ENCODE data around the gene SYT6. TPM values are rescaled to one million over a fixed set of nuclear protein-coding genes. Genes with fewer than 3 reads are reported as not detected.

The SYT6 gene
- total and polyA plus RNA-seq, 10 of the 15 experiments (the other 5 are each of a cell fraction or from before 2014, with no cell fraction given), result 0.05 to 0.39 TPM; not detected in 8

GRCh38 chr1:114159941-114160340, 6.3 kb upstream of the SYT6 start (continued):
- TF ChIP-seq PRDM15 (CRISPR knock-in tag; IDR thresholded peaks at IDR 0.05) (no peak), ASH2L (IDR thresholded peaks at IDR 0.05; ENCODE audit: borderline replicate concordance, low read depth) (no peak), ZNF274 (IDR thresholded peaks at IDR 0.05; ENCODE audit: insufficient read depth, insufficient read length) (no peak), NFXL1 (IDR thresholded peaks at IDR 0.05; ENCODE audit: borderline replicate concordance) (no peak), ATF7 (IDR thresholded peaks at IDR 0.05; ENCODE audit: low read depth) (no peak), SP1 (IDR thresholded peaks at IDR 0.05; ENCODE audit: low read depth, low read length) (no peak)

GRCh38 chr1:114157275-114157660, 3.6 kb upstream of the SYT6 start:
- intact Hi-C loops (cut with micrococcal nuclease; ENCODE audit: unreplicated experiment), result no loop called here
- ChIA-PET SMC1A (ENCODE audit: uncharacterized antibody, unreplicated experiment) (interaction anchor here (1.1 kb wide), 2 partner anchors 8 to 10 kb away, joined by 3 read pairs; no protein-coding TSS in a partner anchor), POLR2A (no interaction called here), RAD21 (ENCODE audit: unreplicated experiment) (no interaction called here), CTCF (no interaction called here)
- H3K9ac ChIP-seq (ENCODE audit: control insufficient read depth, insufficient read depth, low read length), result no peak overlapping the region
- H3K79me2 ChIP-seq (ENCODE audit: control insufficient read depth, insufficient read depth, low read length), result no peaks in the 10 kb centered on the region
- H3K27me3 ChIP-seq (replicated peaks in 1 of 2; ENCODE audit: control insufficient read depth in 2 of 2, insufficient read depth in 2 of 2, low read length in 1 of 2), result peaks cover 11 to 21% of the 10 kb centered on the region in 2 experiments
- H3K27ac ChIP-seq (ENCODE audit: control insufficient read depth, insufficient read depth), result no peak overlapping the region
- no peak overlapping the region for H3K4me2 ChIP-seq (ENCODE audit: control insufficient read depth, insufficient read depth)
- 21% methylated on average over 6 of the region's 6 CpGs for WGBS (ENCODE audit: insufficient coverage, insufficient replicate concordance, low lambda C conversion rate, missing lambda C conversion rate)
- no TSS peak for BruUV-seq (replicated peaks)
- H2AFZ ChIP-seq (ENCODE audit: control insufficient read depth, low read depth, low read length), result no peak overlapping the region
- no peaks in the 10 kb centered on the region for H3K36me3 ChIP-seq (ENCODE audit: control insufficient read depth in 2 of 2, insufficient read depth in 2 of 2, low read length in 1 of 2)
- DNase-seq (ENCODE audit: low read depth, low spot score) (no peak), FAIRE-seq (no peak), ATAC-seq (no peak)
- in situ Hi-C loops (cut with MboI), result no loop called here
- no peak for TF ChIP-seq JUNB (IDR thresholded peaks at IDR 0.05)
- no peak for TF ChIP-seq KAT2A (conservative IDR thresholded peaks at IDR 0.05; ENCODE audit: control insufficient read depth, low read depth, low read length)
- TF ChIP-seq CBX5 (IDR thresholded peaks at IDR 0.05; ENCODE audit: low read depth), result no peak
- TF ChIP-seq BACH1 (IDR thresholded peaks at IDR 0.05; ENCODE audit: borderline replicate concordance), result no peak
- TF ChIP-seq NFIC (IDR thresholded peaks at IDR 0.05; ENCODE audit: low read depth, low read length), result no peak
- TF ChIP-seq E2F8 (IDR thresholded peaks at IDR 0.05; ENCODE audit: low read depth, partially characterized antibody), result no peak
- no peak for TF ChIP-seq ATF7 (IDR thresholded peaks at IDR 0.05; ENCODE audit: low read depth)
- no peak for TF ChIP-seq ASH2L (IDR thresholded peaks at IDR 0.05; ENCODE audit: borderline replicate concordance, low read depth)
- TF ChIP-seq BCL11A (IDR thresholded peaks at IDR 0.05; ENCODE audit: low read depth, low read length), result no peak
- no peak for TF ChIP-seq REST (IDR thresholded peaks at IDR 0.05; ENCODE audit: low read depth, low read length)
- H3K4me1 ChIP-seq (ENCODE audit: control insufficient read depth, insufficient read depth, low read length), result no peaks in the 10 kb centered on the region
- H3K9me3 ChIP-seq (replicated peaks; ENCODE audit: control insufficient read depth, insufficient read depth, low read length), result no peaks in the 10 kb centered on the region
- H4K20me1 ChIP-seq (ENCODE audit: control insufficient read depth, insufficient read depth), result no peaks in the 10 kb centered on the region
- no peak overlapping the region for H3K4me3 ChIP-seq

Measured in GM12878 (cell line).